HPDE6-E6E7 (cell line): ENCODE measurements around the gene KY.

Source experiments
- DNase-seq: peaks from one replicate; pipeline ENCODE4 v3.0.0; 2011; ENCODE audit warnings: missing footprints; ENCODE audit errors: extremely low spot score

Gene KY

GRCh38 chr3:134667956-134668355, 17.1 kb upstream of the KY start:
- no peak for DNase-seq

- no peak for DNase-seq
Observed at GRCh38 chr3:134667406-134667805, 16.6 kb upstream of the KY start.

- DNase-seq: no peak
Observed at GRCh38 chr3:134666885-134667284, 16.1 kb upstream of the KY start.

- DNase-seq: no peak
Observed at GRCh38 chr3:134666466-134666865, 15.6 kb upstream of the KY start.

- no peak for DNase-seq
Observed at GRCh38 chr3:134666052-134666451, 15.2 kb upstream of the KY start.

- no peak for DNase-seq
Observed at GRCh38 chr3:134665243-134665642, 14.4 kb upstream of the KY start.

GRCh38 chr3:134663721-134664456, 13.1 kb upstream of the KY start:
- DNase-seq: no peak

- no peak for DNase-seq
Observed at GRCh38 chr3:134660046-134660441, 9.2 kb upstream of the KY start.

GRCh38 chr3:134659391-134660045, 8.7 kb upstream of the KY start:
- no peak for DNase-seq

GRCh38 chr3:134658555-134658954, 7.7 kb upstream of the KY start:
- DNase-seq: no peak

- DNase-seq: no peak
Observed at GRCh38 chr3:134656211-134656800, 5.5 kb upstream of the KY start.

- DNase-seq: no peak
Observed at GRCh38 chr3:134655706-134656105, 4.9 kb upstream of the KY start.

- no peak for DNase-seq
Observed at GRCh38 chr3:134654031-134654430, 3.2 kb upstream of the KY start.

- DNase-seq: no peak
Observed at GRCh38 chr3:134652886-134653630, 2.2 kb upstream of the KY start.

GRCh38 chr3:134652409-134652831, 1.6 kb upstream of the KY start:
- no peak for DNase-seq

GRCh38 chr3:134651347-134652041, 672 bp upstream of the KY start:
- DNase-seq: no peak

- DNase-seq: no peak
Observed at GRCh38 chr3:134649106-134649705, 1.6 kb downstream of the KY start.

- DNase-seq: no peak
Observed at GRCh38 chr3:134647902-134648760, 2.7 kb downstream of the KY start.

GRCh38 chr3:134646086-134646485, 4.7 kb downstream of the KY start:
- no peak for DNase-seq

- no peak for DNase-seq
Observed at GRCh38 chr3:134645515-134645914, 5.3 kb downstream of the KY start.
